Measurements from ENCODE around the gene CEP85L. TPM values are rescaled to one million over a fixed set of nuclear protein-coding genes. Genes with fewer than 3 reads are reported as not detected.

CEP85L gene
- 44.8 TPM for total RNA-seq

GRCh38 chr6:118651282-118652050 lies at the start of gene CEP85L:
TSS of gene CEP85L (minus strand) at chr6:118651591. CDS start at chr6:118651269, 322 bp downstream.

GRCh38 chr6:118548136-118548535 lies 103.3 kb downstream of the CEP85L start, which contains the start of gene PLN:
TSS of gene PLN (plus strand) at chr6:118548296. CDS start at chr6:118558922, 10,626 bp downstream.

Other genes starting within 250 kb of the CEP85L start
- 21.1 TPM for gene PLN, start 103.3 kb downstream of the CEP85L start, total RNA-seq
- 35.4 TPM for gene ASF1A, start 242.6 kb upstream of the CEP85L start, total RNA-seq

Data from camera-type eye (tissue), 1 donor.